ENCODE measurements around the gene EFNA3. TPM values are rescaled to one million over a fixed set of nuclear protein-coding genes. Genes with fewer than 3 reads are reported as not detected.

The EFNA3 gene
- total RNA-seq, 1 donor from 2014 or later, result 6.6 TPM

- H3K36me3 Mint-ChIP-seq (ENCODE audit: low read depth), result no peaks in the 10 kb centered on the region
- no peak for DNase-seq (ENCODE audit: low read depth, low spot score)
- H3K27ac Mint-ChIP-seq (ENCODE audit: unreplicated experiment), result no peak overlapping the region
- H3K4me3 Mint-ChIP-seq, result no peak overlapping the region
- peaks cover 8% of the 10 kb centered on the region for H3K27me3 Mint-ChIP-seq (ENCODE audit: low read depth)
- H3K9me3 Mint-ChIP-seq, result no peaks in the 10 kb centered on the region
- no peak for TF ChIP-seq CTCF (conservative IDR thresholded peaks at IDR 0.05)
- peaks cover 11% of the 10 kb centered on the region for H3K4me1 Mint-ChIP-seq
Observed at GRCh38 chr1:155057104-155057503, 21.5 kb upstream of the EFNA3 start.

GRCh38 chr1:155057788-155058211 lies 20.8 kb upstream of the EFNA3 start:
- TF ChIP-seq CTCF (conservative IDR thresholded peaks at IDR 0.05), result peak; percentile 32
- no peak for DNase-seq (ENCODE audit: low read depth, low spot score)
- Mint-ChIP-seq H3K4me3 (no peak overlapping the region), H3K36me3 (ENCODE audit: low read depth) (no peaks in the 10 kb centered on the region), H3K27me3 (ENCODE audit: low read depth) (peaks cover 8% of the 10 kb centered on the region), H3K4me1 (peaks cover 12% of the 10 kb centered on the region), H3K27ac (ENCODE audit: unreplicated experiment) (no peak overlapping the region), H3K9me3 (no peaks in the 10 kb centered on the region)

GRCh38 chr1:155060736-155061135 lies 17.9 kb upstream of the EFNA3 start:
- no peaks in the 10 kb centered on the region for H3K36me3 Mint-ChIP-seq (ENCODE audit: low read depth)
- TF ChIP-seq CTCF (conservative IDR thresholded peaks at IDR 0.05), result no peak
- H3K4me3 Mint-ChIP-seq, result peak overlapping the region; percentile 27
- no peak for DNase-seq (ENCODE audit: low read depth, low spot score)
- H3K4me1 Mint-ChIP-seq, result peaks cover 31% of the 10 kb centered on the region
- no peaks in the 10 kb centered on the region for H3K9me3 Mint-ChIP-seq
- H3K27me3 Mint-ChIP-seq (ENCODE audit: low read depth), result peaks cover 11% of the 10 kb centered on the region
- no peak overlapping the region for H3K27ac Mint-ChIP-seq (ENCODE audit: unreplicated experiment)

GRCh38 chr1:155061381-155062150 lies 17.1 kb upstream of the EFNA3 start:
- Mint-ChIP-seq H3K4me1 (peaks cover 35% of the 10 kb centered on the region), H3K27me3 (ENCODE audit: low read depth) (peaks cover 11% of the 10 kb centered on the region), H3K4me3 (peak overlapping the region; percentile 81), H3K27ac (ENCODE audit: unreplicated experiment) (no peak overlapping the region), H3K36me3 (ENCODE audit: low read depth) (no peaks in the 10 kb centered on the region), H3K9me3 (no peaks in the 10 kb centered on the region)
- TF ChIP-seq CTCF (conservative IDR thresholded peaks at IDR 0.05), result peak; percentile 92
- DNase-seq (ENCODE audit: low read depth, low spot score), result peak; percentile 99

GRCh38 chr1:155062151-155062686 lies 16.4 kb upstream of the EFNA3 start:
- H3K36me3 Mint-ChIP-seq (ENCODE audit: low read depth), result no peaks in the 10 kb centered on the region
- no peak for DNase-seq (ENCODE audit: low read depth, low spot score)
- H3K4me3 Mint-ChIP-seq, result peak overlapping the region; percentile 84
- no peaks in the 10 kb centered on the region for H3K9me3 Mint-ChIP-seq
- TF ChIP-seq CTCF (conservative IDR thresholded peaks at IDR 0.05), result no peak
- H3K27me3 Mint-ChIP-seq (ENCODE audit: low read depth), result peaks cover 11% of the 10 kb centered on the region
- peaks cover 38% of the 10 kb centered on the region for H3K4me1 Mint-ChIP-seq
- no peak overlapping the region for H3K27ac Mint-ChIP-seq (ENCODE audit: unreplicated experiment)

All from neural crest cell (in vitro differentiated cells).